Activated CD8-positive, alpha-beta T cell treated with anti-CD3 and anti-CD28 coated beads for 36 hours (primary cell): ENCODE data around the gene CD99L2. TPM values are rescaled to one million over a fixed set of nuclear protein-coding genes. Genes with fewer than 3 reads are reported as not detected.
"Not testable (repeated sequence)": the region's sequence is repeated elsewhere in the genome, so short reads cannot be mapped to it uniquely, and the experiment has no call there.

Experiments used
- ATAC-seq: fragments of 200-7000 bp; cut with Tn5 transposase; one replicate; pipeline ENCODE4 v1.10.0; 2021; ENCODE audit warnings: mild to moderate bottlenecking, moderate library complexity
- CTCF ChIA-PET: fragments of 350-600 bp; sonication (Branson Sonifier 250); formaldehyde crosslinking; loops from one replicate; lab custom pipeline; 2021; ENCODE audit warnings: antibody characterized with exemption; lab: Charles Lee
- POLR2A ChIA-PET: fragments of 350-600 bp; sonication (Branson Sonifier 250); formaldehyde crosslinking; loops from one replicate; lab custom pipeline; 2021; ENCODE audit warnings: antibody characterized with exemption; lab: Charles Lee
- DNase-seq: peaks from one replicate; pipeline ENCODE4 v3.0.0-alpha.2; 2020
- H3K27ac Mint-ChIP-seq: one replicate; pipeline ENCODE4 v1.8.0; 2021; ENCODE audit warnings: mild to moderate bottlenecking, mixed read lengths
- H3K27me3 Mint-ChIP-seq: one replicate; pipeline ENCODE4 v1.8.0; 2021; ENCODE audit warnings: mixed read lengths
- H3K36me3 Mint-ChIP-seq: one replicate; pipeline ENCODE4 v1.8.0; 2021; ENCODE audit warnings: low read depth, mixed read lengths
- H3K4me1 Mint-ChIP-seq: one replicate; pipeline ENCODE4 v1.8.0; 2021; ENCODE audit warnings: low read depth, mixed read lengths
- H3K4me3 Mint-ChIP-seq: one replicate; pipeline ENCODE4 v1.8.0; 2021; ENCODE audit warnings: mild to moderate bottlenecking, moderate library complexity, mixed read lengths
- H3K9me3 Mint-ChIP-seq: one replicate; pipeline ENCODE4 v1.8.0; 2021; ENCODE audit warnings: mixed read lengths
- intact Hi-C: fragments of 100-400 bp; cut with micrococcal nuclease; formaldehyde crosslinking; loops from one replicate; pipeline ENCODE4 v1.10.0; 2022
- total RNA-seq, 2 experiments: library from RNA; stranded (reverse); gene quantifications; one replicate each; pipeline ENCODE4 v1.2.3, GENCODE V29; 2021
- TF ChIP-seq, protein P1 (sequence below): fragments of 200-600 bp; IDR thresholded peaks from one replicate; pipeline ENCODE4 v1.8.0; 2022; ENCODE audit warnings: antibody characterized with exemption, mild to moderate bottlenecking

The CD99L2 gene
- total RNA-seq, 2 experiments from 2014 or later, result 11.9 to 12.6 TPM

DNA sequence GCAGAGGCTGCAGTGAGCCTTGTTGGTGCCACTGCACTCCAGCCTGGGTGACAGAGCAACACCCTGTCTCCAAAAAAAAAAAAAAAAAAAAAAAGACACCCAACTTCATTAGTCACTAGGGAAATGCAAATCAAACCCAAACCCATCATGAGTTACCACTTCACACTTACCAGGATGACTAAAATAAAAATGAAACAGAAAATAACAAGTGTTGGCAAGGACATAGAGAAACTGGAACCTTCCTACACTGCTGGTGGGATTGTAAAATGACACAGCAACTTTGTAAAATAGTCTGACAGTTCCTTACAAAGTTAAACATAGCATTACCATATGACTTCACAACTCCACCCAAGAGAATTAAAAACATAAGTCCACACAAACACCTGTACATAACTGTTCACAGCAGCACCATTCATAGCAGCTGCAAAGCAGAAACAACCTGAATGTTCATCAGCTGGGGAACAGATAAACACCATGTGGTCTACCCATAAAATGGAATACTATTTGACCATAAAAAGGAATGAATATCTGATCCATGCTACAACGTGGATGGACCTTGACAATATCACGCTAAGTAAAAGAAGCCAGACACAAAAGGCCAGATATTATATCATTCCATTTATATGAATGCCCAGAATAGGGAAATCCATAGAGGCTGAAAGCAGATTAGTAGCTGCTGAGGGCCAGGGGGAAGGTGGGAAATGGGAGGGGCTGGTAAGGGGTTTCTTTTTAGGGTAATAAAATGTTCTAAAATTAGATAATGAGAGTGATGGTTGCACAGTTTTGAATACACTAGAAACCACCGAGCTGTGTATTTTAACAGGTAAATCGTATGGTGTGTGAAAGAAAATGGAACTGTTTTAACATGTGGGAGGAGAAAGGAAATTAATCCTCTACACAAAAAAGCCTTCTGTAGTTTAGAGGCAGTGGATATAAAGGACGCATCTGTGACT is 18.3 kb downstream of the CD99L2 start:
- DNase-seq (no peak), ATAC-seq (peak; percentile 81)
- ChIA-PET POLR2A (interaction anchor here (1.7 kb wide), 1 partner anchor 18 kb away, joined by 5 read pairs; no protein-coding TSS in a partner anchor), CTCF (no interaction called here)
- intact Hi-C loops, result no loop called here
- Mint-ChIP-seq H3K36me3 (peaks cover 22% of the 10 kb centered on the region), H3K27me3 (no peaks in the 10 kb centered on the region), H3K27ac (peak overlapping the region; percentile 89), H3K4me1 (peaks cover 38% of the 10 kb centered on the region), H3K9me3 (peaks cover 11% of the 10 kb centered on the region), H3K4me3 (no peak overlapping the region)
- TF ChIP-seq, protein P1, sequence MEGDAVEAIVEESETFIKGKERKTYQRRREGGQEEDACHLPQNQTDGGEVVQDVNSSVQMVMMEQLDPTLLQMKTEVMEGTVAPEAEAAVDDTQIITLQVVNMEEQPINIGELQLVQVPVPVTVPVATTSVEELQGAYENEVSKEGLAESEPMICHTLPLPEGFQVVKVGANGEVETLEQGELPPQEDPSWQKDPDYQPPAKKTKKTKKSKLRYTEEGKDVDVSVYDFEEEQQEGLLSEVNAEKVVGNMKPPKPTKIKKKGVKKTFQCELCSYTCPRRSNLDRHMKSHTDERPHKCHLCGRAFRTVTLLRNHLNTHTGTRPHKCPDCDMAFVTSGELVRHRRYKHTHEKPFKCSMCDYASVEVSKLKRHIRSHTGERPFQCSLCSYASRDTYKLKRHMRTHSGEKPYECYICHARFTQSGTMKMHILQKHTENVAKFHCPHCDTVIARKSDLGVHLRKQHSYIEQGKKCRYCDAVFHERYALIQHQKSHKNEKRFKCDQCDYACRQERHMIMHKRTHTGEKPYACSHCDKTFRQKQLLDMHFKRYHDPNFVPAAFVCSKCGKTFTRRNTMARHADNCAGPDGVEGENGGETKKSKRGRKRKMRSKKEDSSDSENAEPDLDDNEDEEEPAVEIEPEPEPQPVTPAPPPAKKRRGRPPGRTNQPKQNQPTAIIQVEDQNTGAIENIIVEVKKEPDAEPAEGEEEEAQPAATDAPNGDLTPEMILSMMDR, result no peak

DNA sequence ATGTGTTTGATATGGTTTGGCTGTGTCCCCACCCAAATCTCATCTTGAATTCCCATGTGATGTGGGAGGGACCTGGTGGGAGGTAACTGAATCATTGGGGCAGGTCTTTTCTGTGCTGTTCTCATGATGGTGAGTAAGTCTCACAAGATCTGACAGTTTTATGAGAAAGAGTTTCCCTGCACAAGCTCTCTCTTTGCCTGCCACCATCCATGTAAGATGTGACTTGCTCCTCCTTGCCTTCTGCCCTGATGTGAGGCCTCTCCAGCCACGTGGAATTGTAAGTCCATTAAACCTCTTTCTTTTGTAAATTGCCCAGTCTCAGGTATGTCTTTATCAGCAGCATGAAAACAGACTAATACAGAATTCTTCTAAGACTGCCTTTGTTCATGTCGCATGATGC is 22.8 kb downstream of the CD99L2 start:
- CTCF ChIA-PET, intact Hi-C loops, H3K27me3 Mint-ChIP-seq, POLR2A ChIA-PET, DNase-seq, H3K4me3 Mint-ChIP-seq: not testable (repeated sequence)
- peaks cover 59% of the 10 kb centered on the region for H3K4me1 Mint-ChIP-seq
- peaks cover 14% of the 10 kb centered on the region for H3K9me3 Mint-ChIP-seq
- H3K36me3 Mint-ChIP-seq, result peaks cover 31% of the 10 kb centered on the region
- H3K27ac Mint-ChIP-seq, result peak overlapping the region; percentile 61
- ATAC-seq, result peak; percentile 7

DNA sequence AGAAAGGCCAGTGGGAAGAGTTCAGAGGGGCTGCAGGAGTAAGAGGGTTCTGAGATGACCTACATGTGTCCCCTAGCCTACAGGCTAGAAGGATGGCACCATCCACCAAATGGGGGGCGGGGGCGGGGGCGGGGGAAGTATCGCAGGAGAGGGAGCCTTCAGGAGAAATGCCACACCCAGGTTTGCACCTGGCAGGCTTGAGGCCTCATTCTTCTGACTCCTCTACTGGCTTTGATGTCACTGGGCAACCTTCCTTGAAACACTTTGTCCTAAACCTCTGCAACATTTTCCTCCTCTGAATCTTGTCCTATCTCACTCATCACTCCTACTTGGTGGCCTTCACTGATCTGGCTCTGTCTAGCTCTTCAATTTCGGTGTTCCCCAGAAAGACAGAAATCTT is 24.0 kb downstream of the CD99L2 start:
- TF ChIP-seq, protein P1, result no peak
- ChIA-PET POLR2A (no interaction called here), CTCF (no interaction called here)
- Mint-ChIP-seq H3K27me3 (no peaks in the 10 kb centered on the region), H3K4me1 (peaks cover 53% of the 10 kb centered on the region), H3K9me3 (peaks cover 14% of the 10 kb centered on the region), H3K27ac (no peak overlapping the region), H3K4me3 (no peak overlapping the region), H3K36me3 (peaks cover 27% of the 10 kb centered on the region)
- DNase-seq (no peak), ATAC-seq (no peak)
- intact Hi-C loops, result no loop called here

DNA sequence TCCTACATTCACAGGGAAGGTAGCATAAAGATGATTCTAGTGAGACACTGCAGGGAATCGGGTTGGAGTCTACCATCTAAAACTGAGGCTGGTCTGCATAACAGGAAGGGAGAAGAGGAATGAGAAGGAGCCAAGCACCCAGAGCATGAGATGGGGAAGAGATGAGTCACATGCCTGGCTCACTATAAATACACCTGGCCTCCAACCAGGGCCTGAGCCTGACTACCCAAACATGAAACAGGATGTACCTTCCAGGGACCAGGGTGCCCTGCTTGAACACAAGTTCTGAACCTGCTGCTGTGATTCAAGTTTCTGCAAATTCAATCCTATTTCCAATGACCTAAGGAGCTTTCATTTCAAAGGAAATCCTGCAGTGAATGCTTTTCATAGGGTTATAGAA is 24.9 kb downstream of the CD99L2 start:
- no peak overlapping the region for H3K4me3 Mint-ChIP-seq
- peaks cover 14% of the 10 kb centered on the region for H3K9me3 Mint-ChIP-seq
- H3K4me1 Mint-ChIP-seq, result peaks cover 53% of the 10 kb centered on the region
- no peaks in the 10 kb centered on the region for H3K27me3 Mint-ChIP-seq
- CTCF ChIA-PET, result no interaction called here
- peak; percentile 26 for DNase-seq
- TF ChIP-seq, protein P1, result no peak
- peak; percentile 72 for ATAC-seq
- H3K36me3 Mint-ChIP-seq, result peaks cover 22% of the 10 kb centered on the region
- H3K27ac Mint-ChIP-seq, result peak overlapping the region; percentile 75
- intact Hi-C loops, result no loop called here
- POLR2A ChIA-PET, result no interaction called here

DNA sequence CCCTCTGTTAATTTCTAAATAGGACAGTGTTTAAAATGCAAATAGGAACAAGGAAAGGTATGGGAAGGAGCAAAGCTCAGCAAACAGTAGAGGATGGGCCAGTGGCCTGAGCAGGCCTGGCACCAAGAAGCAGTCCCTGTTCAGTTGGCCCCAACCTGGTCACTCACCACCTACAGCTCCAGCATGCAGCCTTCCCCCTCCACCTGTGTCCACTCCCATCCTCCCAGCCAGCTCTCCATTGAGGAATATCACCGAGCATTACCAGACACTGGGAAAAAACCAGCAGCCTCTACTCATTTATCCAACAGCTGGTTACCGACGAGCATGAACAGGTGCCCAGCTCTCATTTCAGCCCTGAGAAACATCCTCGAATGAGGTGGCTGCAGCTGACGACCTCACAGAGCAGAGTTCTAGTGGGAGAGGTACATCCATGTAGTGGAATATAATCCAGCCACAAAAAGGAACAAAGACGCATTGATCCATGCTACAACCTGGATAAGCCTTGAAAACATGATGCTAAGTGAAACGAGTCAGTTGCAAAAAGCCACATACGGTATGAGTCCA is 25.6 kb downstream of the CD99L2 start:
- DNase-seq, result no peak
- H3K27me3 Mint-ChIP-seq, result no peaks in the 10 kb centered on the region
- peaks cover 24% of the 10 kb centered on the region for H3K36me3 Mint-ChIP-seq
- H3K4me1 Mint-ChIP-seq, result peaks cover 55% of the 10 kb centered on the region
- H3K9me3 Mint-ChIP-seq, result peaks cover 14% of the 10 kb centered on the region
- ChIA-PET POLR2A (no interaction called here), CTCF (no interaction called here)
- no peak for ATAC-seq
- TF ChIP-seq, protein P1, result no peak
- intact Hi-C loops, result no loop called here
- H3K4me3 Mint-ChIP-seq, result no peak overlapping the region
- no peak overlapping the region for H3K27ac Mint-ChIP-seq
